Aorta (tissue), 5 donors: ENCODE measurements around the gene HPCAL1. TPM values are rescaled to one million over a fixed set of nuclear protein-coding genes. Genes with fewer than 3 reads are reported as not detected.
A peak's percentile ranks its signal among the peaks of the same experiment; 100 is the strongest.
"Not testable (repeated sequence)": the region's sequence is repeated elsewhere in the genome, so short reads cannot be mapped to it uniquely, and the experiment has no call there.

ENCODE experiments used
- ATAC-seq: fragments of 200-7000 bp; cut with Tn5 transposase; one replicate; pipeline ENCODE4 v1.9.1; 2022; ENCODE audit warnings: moderate library complexity; ENCODE audit not compliant: low FRiP score
- DNase-seq, 2 donors: peaks; one replicate each; pipeline ENCODE4 v3.0.0-alpha.2; 2020
- H3K27ac ChIP-seq, 2 donors: one replicate each; pipeline ENCODE4 v1.5.1; 2013; ENCODE audit warnings: low read length in 2 of 2, mild to moderate bottlenecking in 2 of 2, moderate library complexity in 2 of 2, control low read depth in 1 of 2, inconsistent platforms in 1 of 2, low read depth in 1 of 2
- H3K27me3 ChIP-seq, 2 donors: one replicate each; pipeline ENCODE4 v1.6.1; 2013; ENCODE audit warnings: control low read depth in 1 of 2, low read length in 1 of 2, mild to moderate bottlenecking in 1 of 2, moderate library complexity in 1 of 2; ENCODE audit not compliant: insufficient read depth in 2 of 2, control insufficient read depth in 1 of 2
- H3K36me3 ChIP-seq, 2 donors: one replicate each; pipeline ENCODE4 v1.6.1; 2013; ENCODE audit warnings: control low read depth in 1 of 2, low read length in 1 of 2, mild to moderate bottlenecking in 1 of 2; ENCODE audit not compliant: insufficient read depth in 2 of 2, control insufficient read depth in 1 of 2
- H3K4me1 ChIP-seq, 2 donors: one replicate each; pipeline ENCODE4 v1.6.1; 2013; ENCODE audit warnings: low read length in 2 of 2, control low read depth in 1 of 2, mild to moderate bottlenecking in 1 of 2, moderate library complexity in 1 of 2; ENCODE audit not compliant: insufficient read depth in 2 of 2, control insufficient read depth in 1 of 2
- H3K4me3 ChIP-seq, 2 donors: one replicate each; pipeline ENCODE4 v1.5.1; 2013; ENCODE audit warnings: low read length in 2 of 2, control low read depth in 1 of 2, mild to moderate bottlenecking in 1 of 2
- H3K9me3 ChIP-seq: one replicate; pipeline ENCODE4 v1.6.1; 2013; ENCODE audit warnings: mild to moderate bottlenecking, low read length; ENCODE audit not compliant: control insufficient read depth
- WGBS, 2 donors: extraction: QIAGEN DNeasy Blood & Tissue Kit; methylation state at CpG; one replicate each; pipeline ENCODE4 v1.1.7; 2013; 5-methylcytosine and 5-hydroxymethylcytosine counted together
- intact Hi-C, 2 donors: fragments of 100-400 bp; cut with DNase I; formaldehyde crosslinking; loops; one replicate each; pipeline versions ENCODE4 v1.14.2 to v1.15.0; 2022
- polyA plus RNA-seq, 2 donors: library from polyadenylated mRNA; stranded (reverse); fragments of 200-250 nt; gene quantifications; one replicate each; pipeline ENCODE4 v1.2.3, GENCODE V29; 2013
- total RNA-seq, 2 donors: library from RNA; stranded (reverse); fragmentation: NEBNext Ultra II Directional; extraction: Animal tissue kit (Norgen Biotek cat#: 25700); gene quantifications; one replicate each; pipeline ENCODE4 v1.2.1, GENCODE V29; 2021
- donor health status: healthy with polysubstance abuse.
- donor health status: Bipolar disorder and iron deficiency.
- donor health status: DM: no; HTN: no; CAD: no.
- donor health status: DM: no; HTN: no; CAD: no.
- donor health status: DM: yes; HTN: yes; CAD: no.

HPCAL1 gene
- total and polyA plus RNA-seq, 4 donors: 21.4 to 39.9 (median 25.3) TPM

DNA sequence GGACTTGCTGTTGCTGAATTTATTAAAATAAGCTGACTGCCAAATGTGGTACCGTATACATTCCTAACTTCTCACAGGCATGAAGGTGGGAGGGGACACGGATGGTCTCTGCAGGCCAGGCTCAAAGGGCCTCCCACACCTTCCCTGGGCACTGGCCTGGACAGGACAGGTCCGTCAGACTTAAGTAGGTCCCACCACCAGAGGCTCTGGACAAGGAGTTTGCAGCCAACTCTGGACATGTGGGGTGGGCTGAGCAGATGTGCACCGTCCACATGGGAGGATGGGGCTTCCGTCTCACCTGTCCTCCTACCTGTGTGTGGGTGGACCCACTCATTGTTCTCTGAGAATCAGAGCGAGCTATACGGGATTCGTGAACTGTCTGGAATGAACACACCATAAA is 137.3 kb downstream of the HPCAL1 start:
- ATAC-seq: no peak

GRCh38 chr2:10440736-10441135 is 138.0 kb downstream of the HPCAL1 start:
- 95 to 99% methylated on average over 6 of the region's 6 CpGs for WGBS, 2 donors
- no peak overlapping the region for H3K4me3 ChIP-seq
- DNase-seq (no peak), ATAC-seq (no peak)
- peaks cover 2 to 4% of the 10 kb centered on the region in 2 donors for H3K36me3 ChIP-seq
- H3K27me3 ChIP-seq: no peaks in the 10 kb centered on the region
- no peak overlapping the region for H3K27ac ChIP-seq
- intact Hi-C loops: loop anchor here in 1 of 2 donors (10.0 kb wide), 1 partner anchor 244 kb away; the partner anchor contains the start of gene NOL10
- no peaks in the 10 kb centered on the region for H3K4me1 ChIP-seq
- no peaks in the 10 kb centered on the region for H3K9me3 ChIP-seq

More for the DNA sequence above, 137.3 kb downstream of the HPCAL1 start:
- intact Hi-C loops: loop anchor here in 1 of 2 donors (5.0 to 10.0 kb wide), 2 partner anchors 245 to 368 kb away; partner anchors contain the start of gene NOL10
- Histone ChIP-seq H3K27ac (no peak overlapping the region), H3K27me3 (no peaks in the 10 kb centered on the region), H3K9me3 (no peaks in the 10 kb centered on the region), H3K4me3 (no peak overlapping the region), H3K4me1 (no peaks in the 10 kb centered on the region), H3K36me3 (peaks cover 2 to 4% of the 10 kb centered on the region in 2 donors)
- DNase-seq: no peak
- WGBS, 2 donors: 84 to 85% methylated on average over 8 of the region's 8 CpGs

- DNase-seq: no peak
- no peak overlapping the region for H3K27ac ChIP-seq
- no peaks in the 10 kb centered on the region for H3K4me1 ChIP-seq
- ATAC-seq: no peak
- H3K27me3 ChIP-seq: no peaks in the 10 kb centered on the region
- H3K4me3 ChIP-seq: no peak overlapping the region
- peaks cover 2 to 4% of the 10 kb centered on the region in 2 donors for H3K36me3 ChIP-seq
- intact Hi-C loops: loop anchor here in 1 of 2 donors (10.0 kb wide), 1 partner anchor 243 kb away; the partner anchor contains the start of gene NOL10
- no peaks in the 10 kb centered on the region for H3K9me3 ChIP-seq
- WGBS, 2 donors: 90 to 91% methylated on average over 8 of the region's 8 CpGs
Measured at GRCh38 chr2:10441948-10442347, 139.2 kb downstream of the HPCAL1 start.

- H3K27me3 ChIP-seq, H3K36me3 ChIP-seq, ATAC-seq, H3K27ac ChIP-seq, H3K9me3 ChIP-seq, DNase-seq, H3K4me1 ChIP-seq, H3K4me3 ChIP-seq: not testable (repeated sequence)
- intact Hi-C loops: loop anchor here in 1 of 2 donors (10.0 kb wide), 1 partner anchor 242 kb away; the partner anchor contains the start of gene NOL10
- 82 to 87% methylated on average over 2 of the region's 2 CpGs for WGBS, 2 donors
Measured at GRCh38 chr2:10442469-10443126, 139.9 kb downstream of the HPCAL1 start.

DNA sequence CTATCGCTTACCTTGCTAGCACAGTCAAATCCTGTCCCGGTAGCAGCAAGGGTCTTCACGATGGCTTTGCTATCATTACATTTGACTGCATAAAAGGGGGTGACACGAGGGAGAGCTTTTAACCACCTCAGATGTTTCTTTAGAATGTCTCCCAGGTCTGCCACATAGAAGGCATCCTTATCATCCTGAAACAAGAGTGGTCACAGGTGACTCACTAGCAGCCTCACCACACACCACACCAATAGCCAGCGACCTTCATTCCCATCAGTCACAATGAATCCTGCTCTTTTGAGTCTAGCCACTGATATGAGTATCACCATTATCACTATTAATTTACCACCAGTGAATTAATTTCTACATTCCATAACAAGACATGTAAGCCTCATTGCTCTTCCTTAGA is 141.8 kb downstream of the HPCAL1 start:
- peaks cover 2 to 4% of the 10 kb centered on the region in 2 donors for H3K36me3 ChIP-seq
- intact Hi-C loops: loop anchor here in 1 of 2 donors (10.0 kb wide), 1 partner anchor 240 kb away; the partner anchor contains the start of gene NOL10
- no peaks in the 10 kb centered on the region for H3K27me3 ChIP-seq
- no peak overlapping the region for H3K4me3 ChIP-seq
- WGBS, 2 donors: 82 to 89% methylated on average over 5 of the region's 5 CpGs
- ATAC-seq (no peak), DNase-seq (no peak)
- no peaks in the 10 kb centered on the region for H3K9me3 ChIP-seq
- no peaks in the 10 kb centered on the region for H3K4me1 ChIP-seq
- H3K27ac ChIP-seq: peak overlapping the region in 1 of 2 donors; percentile 53

- H3K27ac ChIP-seq: peak overlapping the region in 1 of 2 donors; percentile 47
- no peak for DNase-seq
- no peaks in the 10 kb centered on the region for H3K4me1 ChIP-seq
- H3K27me3 ChIP-seq: no peaks in the 10 kb centered on the region
- H3K36me3 ChIP-seq: peaks cover 2% of the 10 kb centered on the region in 2 donors
- ATAC-seq: no peak
- H3K4me3 ChIP-seq: no peak overlapping the region
- H3K9me3 ChIP-seq: no peaks in the 10 kb centered on the region
- intact Hi-C loops: loop anchor here in 1 of 2 donors (5.0 to 10.0 kb wide), 3 partner anchors 39 to 238 kb away; partner anchors contain the start of genes HPCAL1 and NOL10
- 24 to 41% methylated on average over 6 of the region's 6 CpGs for WGBS, 2 donors
Measured at GRCh38 chr2:10446631-10447030, 143.9 kb downstream of the HPCAL1 start.

DNA sequence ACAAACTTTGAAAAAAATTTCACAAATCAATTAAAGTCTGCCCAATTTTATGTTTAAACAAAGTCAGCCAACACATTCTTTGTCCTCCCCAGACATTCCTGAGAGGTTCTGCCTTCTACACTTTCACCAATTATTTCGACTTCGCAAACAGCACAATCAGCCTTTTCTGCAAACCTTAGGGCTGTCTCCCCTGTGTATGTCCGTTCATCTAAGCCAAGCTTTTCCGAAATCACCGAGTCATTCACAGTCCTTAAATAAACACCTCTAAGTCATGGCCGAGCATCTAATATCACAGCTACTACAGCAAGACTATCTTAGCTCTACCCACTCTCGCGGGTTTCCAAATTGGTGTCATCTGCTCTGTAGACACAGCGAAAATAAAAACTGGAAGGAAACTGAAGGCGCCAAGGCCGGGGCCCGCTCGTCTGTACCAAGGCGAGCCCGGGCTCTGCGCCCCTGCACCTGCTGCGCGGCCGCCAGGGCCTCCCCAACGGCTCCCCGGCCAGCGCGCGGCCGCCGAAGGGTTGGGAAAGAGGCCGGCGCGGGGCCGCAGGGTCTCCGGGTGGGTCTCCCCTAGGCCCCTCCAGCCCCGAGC is 144.7 kb downstream of the HPCAL1 start:
- peaks cover 0 to 2% of the 10 kb centered on the region in 2 donors for H3K36me3 ChIP-seq

GRCh38 chr2:10447895-10448575 is 145.3 kb downstream of the HPCAL1 start, which contains the start of gene ODC1:
TSS of gene ODC1 (minus strand) at chr2:10448327. CDS start at chr2:10445032, 3,295 bp downstream.
- Histone ChIP-seq H3K4me3 (peak within 1 kb of the TSS; percentile 36 to 49), H3K27ac (peak within 1 kb of the TSS; percentile 72 to 98), H3K27me3 (no peaks in the 10 kb centered on the region), H3K4me1 (no peaks in the 10 kb centered on the region), H3K36me3 (peaks cover 0 to 2% of the 10 kb centered on the region in 2 donors), H3K9me3 (no peaks in the 10 kb centered on the region)
- intact Hi-C loops: loop anchor here in 1 of 2 donors (5.0 to 10.0 kb wide), 3 partner anchors 41 to 237 kb away; partner anchors contain the start of genes HPCAL1 and NOL10
- WGBS, 2 donors: 1% methylated on average over 21 to 99 of the region's 99 CpGs
- DNase-seq: peak; percentile 97 to 100
- peak; percentile 95 for ATAC-seq

More for the DNA sequence above, 144.7 kb downstream of the HPCAL1 start:
- no peaks in the 10 kb centered on the region for H3K4me1 ChIP-seq
- H3K27me3 ChIP-seq: no peaks in the 10 kb centered on the region
- DNase-seq (no peak), ATAC-seq (peak; percentile 47)
- WGBS, 2 donors: 0 to 1% methylated on average over 31 to 32 of the region's 32 CpGs
- intact Hi-C loops: loop anchor here in 1 of 2 donors (5.0 to 10.0 kb wide), 3 partner anchors 40 to 237 kb away; partner anchors contain the start of genes HPCAL1 and NOL10
- peak overlapping the region; percentile 36 to 49 for H3K4me3 ChIP-seq
- peak overlapping the region; percentile 72 to 98 for H3K27ac ChIP-seq
- no peaks in the 10 kb centered on the region for H3K9me3 ChIP-seq
